ENCODE results near the gene SRBD1.
A peak's percentile ranks its signal among the peaks of the same experiment; 100 is the strongest.

The SRBD1 gene, protein sequence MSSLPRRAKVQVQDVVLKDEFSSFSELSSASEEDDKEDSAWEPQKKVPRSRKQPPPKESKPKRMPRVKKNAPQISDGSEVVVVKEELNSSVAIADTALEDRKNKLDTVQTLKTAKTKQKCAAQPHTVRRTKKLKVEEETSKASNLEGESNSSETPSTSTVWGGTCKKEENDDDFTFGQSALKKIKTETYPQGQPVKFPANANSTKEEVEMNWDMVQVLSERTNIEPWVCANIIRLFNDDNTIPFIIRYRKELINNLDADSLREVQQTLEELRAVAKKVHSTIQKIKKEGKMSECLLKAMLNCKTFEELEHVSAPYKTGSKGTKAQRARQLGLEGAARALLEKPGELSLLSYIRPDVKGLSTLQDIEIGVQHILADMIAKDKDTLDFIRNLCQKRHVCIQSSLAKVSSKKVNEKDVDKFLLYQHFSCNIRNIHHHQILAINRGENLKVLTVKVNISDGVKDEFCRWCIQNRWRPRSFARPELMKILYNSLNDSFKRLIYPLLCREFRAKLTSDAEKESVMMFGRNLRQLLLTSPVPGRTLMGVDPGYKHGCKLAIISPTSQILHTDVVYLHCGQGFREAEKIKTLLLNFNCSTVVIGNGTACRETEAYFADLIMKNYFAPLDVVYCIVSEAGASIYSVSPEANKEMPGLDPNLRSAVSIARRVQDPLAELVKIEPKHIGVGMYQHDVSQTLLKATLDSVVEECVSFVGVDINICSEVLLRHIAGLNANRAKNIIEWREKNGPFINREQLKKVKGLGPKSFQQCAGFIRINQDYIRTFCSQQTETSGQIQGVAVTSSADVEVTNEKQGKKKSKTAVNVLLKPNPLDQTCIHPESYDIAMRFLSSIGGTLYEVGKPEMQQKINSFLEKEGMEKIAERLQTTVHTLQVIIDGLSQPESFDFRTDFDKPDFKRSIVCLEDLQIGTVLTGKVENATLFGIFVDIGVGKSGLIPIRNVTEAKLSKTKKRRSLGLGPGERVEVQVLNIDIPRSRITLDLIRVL

GRCh38 chr2:45611020-45611859 is at the start of gene SRBD1:
Gene SRBD1 (minus strand): TSS chr2:45611267. CDS start chr2:45605441, 5,826 bp downstream.
- intact Hi-C loops (cut with DNase I) = no loop called here
- DNase-seq = peak; percentile 88 to 98 (median 94)

GRCh38 chr2:45654250-45654649 is 43.2 kb upstream of the SRBD1 start:
- intact Hi-C loops (cut with DNase I) = no loop called here
- DNase-seq = peak in 1 of 42 donors; percentile 39

DNA sequence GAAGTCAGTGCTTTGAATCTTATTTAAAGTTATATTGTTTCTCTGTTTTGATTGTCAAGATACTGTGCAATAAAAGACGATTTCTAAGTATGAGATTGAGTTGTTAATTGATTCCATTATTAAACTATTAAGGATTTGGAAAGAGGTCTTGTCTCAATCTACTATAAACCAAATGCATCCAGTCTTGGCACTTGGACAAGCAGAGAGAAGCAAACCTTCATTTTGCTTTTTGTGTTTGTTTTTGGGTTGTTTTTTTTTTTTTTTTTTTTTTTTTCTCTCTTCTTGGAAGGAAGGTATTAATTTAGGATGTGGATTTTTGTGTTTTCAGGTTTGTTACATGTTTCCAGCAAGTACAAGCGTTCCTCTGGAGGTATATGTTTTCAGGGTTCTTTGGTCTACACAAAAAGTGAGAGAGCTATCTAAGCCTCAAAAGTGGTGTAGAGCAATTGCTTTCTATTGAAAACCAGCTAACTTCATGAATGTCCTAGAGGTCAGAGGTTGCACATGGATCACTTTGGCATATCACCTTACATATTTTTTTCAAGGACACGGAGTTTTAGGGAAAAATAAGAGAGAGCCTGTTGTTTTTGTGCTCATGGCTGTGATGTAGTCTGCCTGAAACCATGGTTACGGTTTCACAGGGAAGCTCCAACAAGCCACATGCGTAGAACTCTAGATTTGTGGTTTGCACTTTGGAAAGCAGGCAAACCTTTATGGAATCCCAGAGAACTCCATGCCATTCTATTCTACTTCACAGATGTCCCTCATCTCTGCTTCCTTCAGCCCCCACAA is 42.3 kb upstream of the SRBD1 start:
- peak in 3 of 42 donors; percentile 30 to 36 (median 30) for DNase-seq
- intact Hi-C loops (cut with DNase I) = no loop called here

GRCh38 chr2:45652090-45653031 is 41.3 kb upstream of the SRBD1 start:
- intact Hi-C loops (cut with DNase I) = no loop called here
- DNase-seq = peak in 40 of 42 donors; percentile 12 to 69 (median 42)

DNA sequence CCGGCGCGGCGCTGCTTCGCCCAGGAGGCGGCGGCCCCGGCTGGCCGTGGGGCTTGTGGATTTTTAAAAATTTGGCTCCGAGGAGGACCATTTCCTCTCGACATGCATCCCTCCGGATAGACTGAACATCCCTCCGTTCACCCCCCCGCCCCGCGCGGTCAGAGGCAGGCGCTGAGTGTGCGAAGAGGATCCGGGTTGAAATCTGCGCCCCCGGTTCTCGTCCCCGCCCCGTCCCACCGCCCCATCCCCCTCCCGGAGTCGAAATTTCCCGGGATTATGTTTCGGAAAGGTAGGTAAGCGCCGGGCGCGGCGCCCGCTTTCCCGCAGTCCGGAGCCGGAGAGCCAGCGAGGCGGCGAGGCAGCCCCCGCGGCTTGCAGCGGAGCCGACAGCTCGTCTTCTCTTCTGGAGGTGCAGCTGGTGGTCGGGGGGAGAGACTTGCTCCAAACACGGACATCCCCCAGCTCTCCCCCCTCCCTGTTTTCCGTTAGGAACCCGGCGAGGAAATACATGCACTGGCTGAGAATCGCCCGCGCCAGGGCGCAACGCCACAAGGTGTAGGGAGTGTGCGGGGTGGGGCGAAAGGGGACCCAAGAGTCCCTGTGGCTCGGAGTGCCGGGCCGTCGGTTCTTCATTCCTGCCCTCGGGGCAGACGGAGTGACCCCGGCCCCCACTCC is 40.5 kb upstream of the SRBD1 start, which contains the start of gene PRKCE:
PRKCE (plus strand) TSS at position 261 of the 675 bp plus-strand sequence.
- DNase-seq = peak in 40 of 42 donors; percentile 33 to 84 (median 64)
- intact Hi-C loops (cut with DNase I) = no loop called here

GRCh38 chr2:45650851-45651414 is 39.9 kb upstream of the SRBD1 start:
- DNase-seq = peak; percentile 87 to 99 (median 93)
- intact Hi-C loops (cut with DNase I) = no loop called here

DNA sequence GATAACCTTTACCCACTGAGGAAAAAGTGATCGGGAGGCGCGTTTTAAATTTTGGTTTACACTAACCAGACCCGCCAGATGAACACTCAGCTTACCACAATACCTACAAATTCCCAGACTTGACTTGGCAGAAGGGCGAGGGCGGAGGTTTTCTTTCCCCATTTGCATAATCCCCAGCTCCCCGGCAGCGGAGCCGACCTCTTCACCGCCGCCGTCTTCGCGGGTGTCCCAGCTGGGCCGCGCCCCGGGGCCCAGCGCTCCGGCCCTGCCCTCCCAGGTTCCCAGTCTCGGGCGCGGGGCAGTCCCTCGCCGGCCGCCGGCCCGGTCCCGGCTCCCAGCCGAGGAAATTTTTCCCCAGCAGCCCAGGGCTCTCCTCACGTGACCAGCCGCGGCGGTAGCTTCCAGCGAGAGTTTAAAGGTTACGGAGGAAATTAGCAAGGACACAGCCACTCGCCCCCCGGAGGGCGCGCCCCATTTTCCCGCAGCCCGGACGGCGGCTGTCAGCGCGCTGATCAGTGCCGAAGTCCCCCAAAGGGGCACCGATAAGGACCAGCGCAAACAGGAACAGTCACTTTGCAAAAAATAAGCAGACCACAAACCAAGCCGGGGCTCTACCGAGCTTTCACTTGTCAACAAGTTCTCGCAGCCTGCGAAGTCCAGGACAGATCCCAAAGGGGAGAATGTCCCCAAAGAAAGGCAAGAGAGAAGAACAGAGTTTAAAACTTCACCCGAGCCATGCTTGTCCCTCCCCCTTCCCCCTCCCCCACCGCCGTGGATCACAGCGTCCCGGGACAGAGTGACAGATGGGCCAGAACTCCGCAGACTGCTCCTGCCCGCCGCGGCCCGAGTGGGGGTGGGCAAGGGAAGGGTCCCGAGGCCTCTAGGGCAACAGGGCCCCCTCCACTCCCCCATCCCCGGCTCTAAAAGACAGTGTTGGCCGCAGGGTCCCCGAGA is 39.1 kb upstream of the SRBD1 start:
- intact Hi-C loops (cut with DNase I) = no loop called here
- DNase-seq = peak; percentile 33 to 88 (median 72)

GRCh38 chr2:45649462-45649857 is 38.4 kb upstream of the SRBD1 start:
- intact Hi-C loops (cut with DNase I) = no loop called here
- peak in 4 of 42 donors; percentile 18 to 42 (median 29) for DNase-seq

DNA sequence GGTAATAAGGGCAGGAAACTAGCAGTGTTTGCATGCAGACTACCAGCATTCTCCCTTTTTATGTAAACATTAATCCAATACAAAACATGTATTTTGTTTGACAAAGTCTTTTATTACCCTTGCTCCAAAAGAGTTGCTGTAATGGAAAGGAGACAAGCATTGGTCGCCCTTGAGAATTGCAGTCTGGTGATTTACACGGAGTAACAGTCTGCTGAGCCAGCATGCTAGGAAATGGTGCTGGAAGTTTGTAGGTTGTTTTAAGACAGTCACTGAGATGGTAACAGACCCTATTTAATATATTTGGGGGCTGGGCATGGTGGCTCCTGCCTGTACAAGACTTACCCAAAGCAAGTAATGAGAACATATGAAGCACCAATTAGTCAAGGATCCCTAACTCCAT is 37.6 kb upstream of the SRBD1 start:
- DNase-seq = peak in 1 of 42 donors; percentile 17
- intact Hi-C loops (cut with DNase I) = no loop called here

GRCh38 chr2:45647986-45648520 is 37.0 kb upstream of the SRBD1 start:
- peak in 1 of 42 donors; percentile 26 for DNase-seq
- intact Hi-C loops (cut with DNase I) = no loop called here

GRCh38 chr2:45647356-45647755 is 36.3 kb upstream of the SRBD1 start:
- intact Hi-C loops (cut with DNase I) = no loop called here

DNA sequence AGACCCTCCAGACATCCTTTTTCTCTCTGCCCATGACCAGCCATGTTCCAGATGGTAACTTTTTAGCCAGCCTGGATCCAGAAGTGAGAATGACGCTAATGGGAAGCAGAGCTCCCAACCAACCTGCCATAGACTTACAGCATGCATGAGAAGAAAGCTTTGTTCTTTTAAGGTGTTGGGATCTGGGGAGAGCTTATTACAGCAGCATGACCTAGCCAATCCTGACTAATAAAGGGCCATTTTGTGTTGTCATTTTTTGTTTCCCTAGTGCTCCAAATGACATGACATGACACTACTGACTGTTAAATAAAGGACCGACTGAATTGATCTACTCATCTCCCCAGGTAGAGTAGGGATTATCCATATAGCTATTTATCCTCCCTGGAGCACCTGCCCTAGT is 35.2 kb upstream of the SRBD1 start:
- DNase-seq = peak in 1 of 42 donors; percentile 12
- intact Hi-C loops (cut with DNase I) = no loop called here

More at GRCh38 chr2:45647356-45647755, 36.3 kb upstream of the SRBD1 start:
- peak in 1 of 42 donors; percentile 30 for DNase-seq

- intact Hi-C loops (cut with DNase I) = loop anchor here (2.0 to 5.0 kb wide), 2 partner anchors 133 to 293 kb away; no protein-coding TSS in a partner anchor
- peak in 41 of 42 donors; percentile 19 to 87 (median 71) for DNase-seq
Measured at GRCh38 chr2:45643543-45644542, 32.8 kb upstream of the SRBD1 start.
